ENCODE measurements around the gene DNASE1L2. TPM values are rescaled to one million over a fixed set of nuclear protein-coding genes. Genes with fewer than 3 reads are reported as not detected.

DNASE1L2 gene
- total and polyA plus RNA-seq, 4 experiments from 2014 or later, result 3.9 to 4.8 TPM; not detected in 2

- peak within 1 kb of the TSS; percentile 85 to 93 (median 90) for H3K4me3 Mint-ChIP-seq
- DNase-seq, result peak; percentile 97 to 99 (median 99)
- H3K36me3 ChIP-seq (ENCODE audit: insufficient read depth, low read length), result peaks cover 6% of the 10 kb centered on the region
- peaks cover 4 to 10% of the 10 kb centered on the region in 2 donors for H3K36me3 Mint-ChIP-seq
- no peaks in the 10 kb centered on the region for H3K9me3 ChIP-seq (ENCODE audit: control insufficient read depth in 1 of 2, low read length in 2 of 2)
- intact Hi-C loops (cut with micrococcal nuclease), result loop anchor here (1.0 kb wide), 5 partner anchors 8 to 68 kb away; partner anchors contain the start of genes ECI1, MLST8, RNPS1 and TRAF7
- H3K27ac ChIP-seq (ENCODE audit: low read depth, low read length), result peak within 1 kb of the TSS; percentile 90
- peak within 1 kb of the TSS; percentile 81 to 84 for H3K4me3 ChIP-seq (ENCODE audit: low read length in 2 of 2)
- H3K4me1 ChIP-seq (ENCODE audit: insufficient read depth, low read length), result peaks cover 14% of the 10 kb centered on the region
- H3K27me3 Mint-ChIP-seq, result no peaks in the 10 kb centered on the region
- ChIA-PET POLR2A (ENCODE audit: partially characterized antibody) (interaction anchor here (1.0 to 3.7 kb wide), 7 partner anchors 9 to 518 kb away, joined by 3 to 22 read pairs (median 9); partner anchors contain the start of genes BRICD5, ECI1, MAPK8IP3 and MLST8), CTCF (ENCODE audit: partially characterized antibody) (interaction anchor here (0.8 to 1.8 kb wide), 3 partner anchors 9 to 29 kb away, joined by 3 to 4 read pairs (median 4); partner anchors contain the start of genes ECI1 and PGP)
- H3K4me1 Mint-ChIP-seq, result peaks cover 7 to 27% (median 19%) of the 10 kb centered on the region in 4 donors
- peak within 1 kb of the TSS; percentile 82 to 94 (median 89) for H3K27ac Mint-ChIP-seq
- H3K9me3 Mint-ChIP-seq, result no peaks in the 10 kb centered on the region
- no peaks in the 10 kb centered on the region for H3K27me3 ChIP-seq (ENCODE audit: insufficient read depth, low read length)
These were observed 12.9 kb upstream of the DNASE1L2 start, which contains the start of gene E4F1 for GRCh38 chr16:2223221-2223941. Gene E4F1, plus strand, starts transcription at chr16:2223591. Its CDS starts 23 bp downstream, at chr16:2223614.

- Mint-ChIP-seq H3K4me1 (peaks cover 7 to 27% (median 19%) of the 10 kb centered on the region in 4 donors), H3K27me3 (no peaks in the 10 kb centered on the region), H3K36me3 (peaks cover 4 to 10% of the 10 kb centered on the region in 2 donors), H3K9me3 (no peaks in the 10 kb centered on the region), H3K27ac (peak overlapping the region in 6 of 7 donors; percentile 68 to 85 (median 80)), H3K4me3 (peak overlapping the region; percentile 77 to 91 (median 82))
- Histone ChIP-seq H3K4me1 (ENCODE audit: insufficient read depth, low read length) (peaks cover 14% of the 10 kb centered on the region), H3K9me3 (ENCODE audit: control insufficient read depth in 1 of 2, low read length in 2 of 2) (no peaks in the 10 kb centered on the region), H3K4me3 (ENCODE audit: low read length in 2 of 2) (peak overlapping the region; percentile 81 to 84), H3K27ac (ENCODE audit: low read depth, low read length) (peak overlapping the region; percentile 90), H3K27me3 (ENCODE audit: insufficient read depth, low read length) (no peaks in the 10 kb centered on the region), H3K36me3 (ENCODE audit: insufficient read depth, low read length) (peaks cover 12% of the 10 kb centered on the region)
- ChIA-PET POLR2A (ENCODE audit: partially characterized antibody) (interaction anchor here (1.0 to 3.7 kb wide), 6 partner anchors 9 to 518 kb away, joined by 3 to 22 read pairs (median 8); partner anchors contain the start of genes ECI1, MAPK8IP3, MLST8 and NHERF2), CTCF (ENCODE audit: partially characterized antibody) (no interaction called here)
- intact Hi-C loops (cut with micrococcal nuclease), result loop anchor here (1.0 kb wide), 5 partner anchors 9 to 69 kb away; partner anchors contain the start of genes ECI1, MLST8, RNPS1 and TRAF7
- DNase-seq, result peak in 1 of 5 donors; percentile 42
These were observed 12.2 kb upstream of the DNASE1L2 start for GRCh38 chr16:2223942-2224486.

GRCh38 chr16:2226245-2226793 is 9.9 kb upstream of the DNASE1L2 start:
- no peaks in the 10 kb centered on the region for H3K27me3 ChIP-seq (ENCODE audit: insufficient read depth, low read length)
- peaks cover 14% of the 10 kb centered on the region for H3K4me1 ChIP-seq (ENCODE audit: insufficient read depth, low read length)
- H3K9me3 ChIP-seq (ENCODE audit: control insufficient read depth in 1 of 2, low read length in 2 of 2), result no peaks in the 10 kb centered on the region
- Mint-ChIP-seq H3K36me3 (peaks cover 9 to 20% of the 10 kb centered on the region in 2 donors), H3K4me1 (peaks cover 7 to 27% (median 19%) of the 10 kb centered on the region in 4 donors), H3K27ac (peak overlapping the region in 1 of 7 donors; percentile 11), H3K27me3 (peaks cover 0 to 1% of the 10 kb centered on the region in 2 donors), H3K4me3 (peak overlapping the region in 2 of 8 donors; percentile 36 to 59), H3K9me3 (no peaks in the 10 kb centered on the region)
- DNase-seq, result no peak
- ChIA-PET POLR2A (ENCODE audit: partially characterized antibody) (interaction anchor here (1.5 to 1.6 kb wide), 2 partner anchors 12 to 262 kb away, joined by 3 to 4 read pairs; partner anchors contain the start of genes PGP and RPS2), CTCF (ENCODE audit: partially characterized antibody) (no interaction called here)
- peaks cover 27% of the 10 kb centered on the region for H3K36me3 ChIP-seq (ENCODE audit: insufficient read depth, low read length)
- intact Hi-C loops (cut with micrococcal nuclease), result no loop called here
- H3K4me3 ChIP-seq (ENCODE audit: low read length in 2 of 2), result no peak overlapping the region
- H3K27ac ChIP-seq (ENCODE audit: low read depth, low read length), result no peak overlapping the region

- H3K4me3 Mint-ChIP-seq, result peak overlapping the region in 1 of 8 donors; percentile 27
- peaks cover 0 to 1% of the 10 kb centered on the region in 2 donors for H3K27me3 Mint-ChIP-seq
- H3K27me3 ChIP-seq (ENCODE audit: insufficient read depth, low read length), result no peaks in the 10 kb centered on the region
- POLR2A ChIA-PET (ENCODE audit: partially characterized antibody), result interaction anchor here (1.5 to 1.6 kb wide), 2 partner anchors 12 to 262 kb away, joined by 3 to 4 read pairs; partner anchors contain the start of genes PGP and RPS2
- no peak overlapping the region for H3K4me3 ChIP-seq (ENCODE audit: low read length in 2 of 2)
- no peak for DNase-seq
- H3K36me3 Mint-ChIP-seq, result peaks cover 9 to 23% of the 10 kb centered on the region in 2 donors
- intact Hi-C loops (cut with micrococcal nuclease), result no loop called here
- peaks cover 7 to 27% (median 19%) of the 10 kb centered on the region in 4 donors for H3K4me1 Mint-ChIP-seq
- no peak overlapping the region for H3K27ac ChIP-seq (ENCODE audit: low read depth, low read length)
- peaks cover 33% of the 10 kb centered on the region for H3K36me3 ChIP-seq (ENCODE audit: insufficient read depth, low read length)
- peak overlapping the region in 1 of 7 donors; percentile 11 for H3K27ac Mint-ChIP-seq
- CTCF ChIA-PET (ENCODE audit: partially characterized antibody), result no interaction called here
- no peaks in the 10 kb centered on the region for H3K9me3 ChIP-seq (ENCODE audit: control insufficient read depth in 1 of 2, low read length in 2 of 2)
- H3K9me3 Mint-ChIP-seq, result no peaks in the 10 kb centered on the region
- H3K4me1 ChIP-seq (ENCODE audit: insufficient read depth, low read length), result peaks cover 14% of the 10 kb centered on the region
These were observed 9.3 kb upstream of the DNASE1L2 start for GRCh38 chr16:2226918-2227317.

- no peak overlapping the region for H3K4me3 ChIP-seq (ENCODE audit: low read length in 2 of 2)
- ChIA-PET POLR2A (ENCODE audit: partially characterized antibody) (interaction anchor here (1.1 kb wide), 1 partner anchor 23 kb away, joined by 4 read pairs; the partner anchor contains the start of gene MLST8), CTCF (ENCODE audit: partially characterized antibody) (no interaction called here)
- peaks cover 6 to 23% (median 15%) of the 10 kb centered on the region in 4 donors for H3K4me1 Mint-ChIP-seq
- no peaks in the 10 kb centered on the region for H3K9me3 Mint-ChIP-seq
- no peaks in the 10 kb centered on the region for H3K27me3 ChIP-seq (ENCODE audit: insufficient read depth, low read length)
- intact Hi-C loops (cut with micrococcal nuclease), result no loop called here
- no peak overlapping the region for H3K27ac ChIP-seq (ENCODE audit: low read depth, low read length)
- peaks cover 9 to 26% of the 10 kb centered on the region in 2 donors for H3K36me3 Mint-ChIP-seq
- DNase-seq, result no peak
- H3K9me3 ChIP-seq (ENCODE audit: control insufficient read depth in 1 of 2, low read length in 2 of 2), result no peaks in the 10 kb centered on the region
- H3K4me1 ChIP-seq (ENCODE audit: insufficient read depth, low read length), result peaks cover 14% of the 10 kb centered on the region
- no peak overlapping the region for H3K4me3 Mint-ChIP-seq
- no peak overlapping the region for H3K27ac Mint-ChIP-seq
- H3K36me3 ChIP-seq (ENCODE audit: insufficient read depth, low read length), result peaks cover 41% of the 10 kb centered on the region
- H3K27me3 Mint-ChIP-seq, result peaks cover 0 to 1% of the 10 kb centered on the region in 2 donors
These were observed 8.0 kb upstream of the DNASE1L2 start for GRCh38 chr16:2228161-2228824.

- intact Hi-C loops (cut with micrococcal nuclease), result no loop called here
- peaks cover 44% of the 10 kb centered on the region for H3K36me3 ChIP-seq (ENCODE audit: insufficient read depth, low read length)
- CTCF ChIA-PET (ENCODE audit: partially characterized antibody), result no interaction called here
- H3K27ac ChIP-seq (ENCODE audit: low read depth, low read length), result no peak overlapping the region
- Mint-ChIP-seq H3K27me3 (peaks cover 0 to 1% of the 10 kb centered on the region in 2 donors), H3K36me3 (peaks cover 9 to 24% of the 10 kb centered on the region in 2 donors), H3K9me3 (no peaks in the 10 kb centered on the region), H3K4me1 (peaks cover 4 to 20% (median 11%) of the 10 kb centered on the region in 4 donors), H3K27ac (no peak overlapping the region), H3K4me3 (no peak overlapping the region)
- peaks cover 12% of the 10 kb centered on the region for H3K4me1 ChIP-seq (ENCODE audit: insufficient read depth, low read length)
- no peak for DNase-seq
- H3K9me3 ChIP-seq (ENCODE audit: control insufficient read depth in 1 of 2, low read length in 2 of 2), result no peaks in the 10 kb centered on the region
- H3K4me3 ChIP-seq (ENCODE audit: low read length in 2 of 2), result no peak overlapping the region
- H3K27me3 ChIP-seq (ENCODE audit: insufficient read depth, low read length), result no peaks in the 10 kb centered on the region
- POLR2A ChIA-PET (ENCODE audit: partially characterized antibody), result interaction anchor here (1.1 kb wide), 1 partner anchor 24 kb away, joined by 4 read pairs; the partner anchor contains the start of gene MLST8
These were observed 7.2 kb upstream of the DNASE1L2 start for GRCh38 chr16:2229091-2229490.

Measured in CD4-positive, alpha-beta memory T cell (primary cell).